ENCODE results near the gene NAV1. TPM values are rescaled to one million over a fixed set of nuclear protein-coding genes. Genes with fewer than 3 reads are reported as not detected.

The NAV1 gene
- total RNA-seq, 2 experiments from 2014 or later: 2.8 to 4.3 TPM

GRCh38 chr1:201536558-201536957 is 2.4 kb upstream of the NAV1 start:
- H3K27ac Mint-ChIP-seq: no peak overlapping the region
- Histone ChIP-seq H3K4me1 (ENCODE audit: insufficient read depth, low read length) (peaks cover 22% of the 10 kb centered on the region), H3K9me3 (ENCODE audit: control insufficient read depth in 1 of 2, insufficient read depth in 1 of 2, low read length in 2 of 2) (no peaks in the 10 kb centered on the region), H3K36me3 (ENCODE audit: insufficient read depth, low read length) (peaks cover 5% of the 10 kb centered on the region), H3K27ac (ENCODE audit: low read depth in 1 of 2, low read length in 2 of 2) (no peak overlapping the region), H3K27me3 (ENCODE audit: control insufficient read depth in 1 of 2, insufficient read depth in 2 of 2, low read length in 2 of 2) (peaks cover 40 to 46% of the 10 kb centered on the region in 2 experiments), H3K4me3 (ENCODE audit: low read length) (no peak overlapping the region)
- peaks cover 29% of the 10 kb centered on the region for H3K4me1 Mint-ChIP-seq (ENCODE audit: low read depth)
- peaks cover 67% of the 10 kb centered on the region for H3K27me3 Mint-ChIP-seq
- peaks cover 9% of the 10 kb centered on the region for H3K36me3 Mint-ChIP-seq (ENCODE audit: low read depth)
- TF ChIP-seq CTCF (IDR thresholded peaks at IDR 0.05): no peak
- POLR2A ChIA-PET: no interaction called here
- intact Hi-C loops (cut with DNase I, micrococcal nuclease): no loop called here
- ATAC-seq (ENCODE audit: poor library complexity) (no peak), DNase-seq (no peak)
- no peak overlapping the region for H3K4me3 Mint-ChIP-seq
- H3K9me3 Mint-ChIP-seq: no peaks in the 10 kb centered on the region
- CTCF ChIA-PET: no interaction called here

DNA sequence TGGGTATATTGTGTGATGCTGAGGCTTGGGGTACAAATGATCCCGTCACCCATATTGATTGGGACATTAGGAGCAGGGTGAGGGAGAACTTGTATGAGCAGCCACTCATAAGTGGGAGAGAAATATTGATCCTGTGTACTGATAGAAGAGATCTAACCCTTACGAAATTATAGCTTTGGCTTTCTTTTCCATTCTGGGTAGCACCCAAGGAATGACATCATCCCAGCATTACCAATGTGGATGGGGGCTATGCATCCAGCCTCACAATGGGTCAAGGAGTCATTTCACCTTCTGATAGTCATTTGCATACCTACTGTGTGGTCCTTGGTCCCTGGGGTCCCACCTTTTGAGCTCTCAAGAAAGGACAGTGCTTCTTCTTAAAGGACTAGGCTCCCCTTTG is 1.9 kb upstream of the NAV1 start:
- Mint-ChIP-seq H3K36me3 (ENCODE audit: low read depth) (peaks cover 9% of the 10 kb centered on the region), H3K4me3 (peak overlapping the region; percentile 28), H3K9me3 (no peaks in the 10 kb centered on the region), H3K27ac (no peak overlapping the region), H3K4me1 (ENCODE audit: low read depth) (peaks cover 29% of the 10 kb centered on the region), H3K27me3 (peaks cover 72% of the 10 kb centered on the region)
- DNase-seq: no peak
- no peaks in the 10 kb centered on the region for H3K9me3 ChIP-seq (ENCODE audit: control insufficient read depth in 1 of 2, insufficient read depth in 1 of 2, low read length in 2 of 2)
- TF ChIP-seq CTCF (IDR thresholded peaks at IDR 0.05): no peak
- ChIA-PET CTCF (no interaction called here), POLR2A (interaction anchor here (0.6 kb wide), 1 partner anchor 83 kb away, joined by 3 read pairs; no protein-coding TSS in a partner anchor)
- no peak overlapping the region for H3K27ac ChIP-seq (ENCODE audit: low read depth in 1 of 2, low read length in 2 of 2)
- intact Hi-C loops (cut with DNase I, micrococcal nuclease): no loop called here
- peaks cover 4% of the 10 kb centered on the region for H3K36me3 ChIP-seq (ENCODE audit: insufficient read depth, low read length)
- H3K4me1 ChIP-seq (ENCODE audit: insufficient read depth, low read length): peaks cover 22% of the 10 kb centered on the region
- peaks cover 40 to 46% of the 10 kb centered on the region in 2 experiments for H3K27me3 ChIP-seq (ENCODE audit: control insufficient read depth in 1 of 2, insufficient read depth in 2 of 2, low read length in 2 of 2)
- no peak overlapping the region for H3K4me3 ChIP-seq (ENCODE audit: low read length)
- no peak for ATAC-seq (ENCODE audit: poor library complexity)

GRCh38 chr1:201537467-201537866 is 1.5 kb upstream of the NAV1 start:
- peaks cover 75% of the 10 kb centered on the region for H3K27me3 Mint-ChIP-seq
- no peak for DNase-seq
- H3K27ac Mint-ChIP-seq: no peak overlapping the region
- Histone ChIP-seq H3K36me3 (ENCODE audit: insufficient read depth, low read length) (peaks cover 2% of the 10 kb centered on the region), H3K4me3 (ENCODE audit: low read length) (no peak overlapping the region), H3K27ac (ENCODE audit: low read depth in 1 of 2, low read length in 2 of 2) (no peak overlapping the region), H3K27me3 (ENCODE audit: control insufficient read depth in 1 of 2, insufficient read depth in 2 of 2, low read length in 2 of 2) (peaks cover 40 to 49% of the 10 kb centered on the region in 2 experiments), H3K4me1 (ENCODE audit: insufficient read depth, low read length) (peaks cover 22% of the 10 kb centered on the region), H3K9me3 (ENCODE audit: control insufficient read depth in 1 of 2, insufficient read depth in 1 of 2, low read length in 2 of 2) (no peaks in the 10 kb centered on the region)
- intact Hi-C loops (cut with DNase I, micrococcal nuclease): no loop called here
- H3K4me1 Mint-ChIP-seq (ENCODE audit: low read depth): peaks cover 29% of the 10 kb centered on the region
- ChIA-PET CTCF (no interaction called here), POLR2A (interaction anchor here (0.6 kb wide), 1 partner anchor 84 kb away, joined by 3 read pairs; no protein-coding TSS in a partner anchor)
- H3K9me3 Mint-ChIP-seq: no peaks in the 10 kb centered on the region
- no peak for TF ChIP-seq CTCF (IDR thresholded peaks at IDR 0.05)
- peaks cover 7% of the 10 kb centered on the region for H3K36me3 Mint-ChIP-seq (ENCODE audit: low read depth)
- peak overlapping the region; percentile 28 for H3K4me3 Mint-ChIP-seq
- ATAC-seq (ENCODE audit: poor library complexity): no peak
